ENCODE data around the gene MEAF6.
"Not testable (repeated sequence)": the region's sequence is repeated elsewhere in the genome, so short reads cannot be mapped to it uniquely, and the experiment has no call there.

MEAF6 gene

GRCh38 chr1:37549341-37549740, 34.8 kb upstream of the MEAF6 start:
- TF ChIP-seq L3MBTL2 (conservative IDR thresholded peaks at IDR 0.05) (no peak), BHLHE40 (IDR thresholded peaks at IDR 0.05; ENCODE audit: borderline replicate concordance) (no peak), HDGF (IDR thresholded peaks at IDR 0.05; ENCODE audit: borderline replicate concordance) (no peak), FOXA1 (IDR thresholded peaks at IDR 0.05) (no peak), CTBP1 (IDR thresholded peaks at IDR 0.05; ENCODE audit: borderline replicate concordance) (no peak), ZNF384 (IDR thresholded peaks at IDR 0.05) (no peak), ARNT (IDR thresholded peaks at IDR 0.05) (no peak), TARDBP (IDR thresholded peaks at IDR 0.05) (no peak)
- no peak for DNase-seq (ENCODE audit: extremely low spot score)
- CTCF ChIA-PET: no interaction called here
- POLR2A ChIA-PET: no interaction called here

- CTCF ChIA-PET: no interaction called here
- POLR2A ChIA-PET: no interaction called here
- no peak for TF ChIP-seq HDGF (IDR thresholded peaks at IDR 0.05; ENCODE audit: borderline replicate concordance)
- TF ChIP-seq LEF1 (IDR thresholded peaks at IDR 0.05; ENCODE audit: borderline replicate concordance): no peak
- TF ChIP-seq CTBP1 (IDR thresholded peaks at IDR 0.05; ENCODE audit: borderline replicate concordance): no peak
- no peak for TF ChIP-seq SUZ12 (IDR thresholded peaks at IDR 0.05)
- TF ChIP-seq ZNF384 (IDR thresholded peaks at IDR 0.05): no peak
- no peak for TF ChIP-seq SP1 (IDR thresholded peaks at IDR 0.05)
- no peak for TF ChIP-seq FOXM1 (IDR thresholded peaks at IDR 0.05; ENCODE audit: borderline replicate concordance)
- TF ChIP-seq ARNT (IDR thresholded peaks at IDR 0.05): no peak
- no peak for TF ChIP-seq BHLHE40 (IDR thresholded peaks at IDR 0.05; ENCODE audit: borderline replicate concordance)
- no peak for TF ChIP-seq ELF4 (IDR thresholded peaks at IDR 0.05)
- TF ChIP-seq NFRKB (IDR thresholded peaks at IDR 0.05): no peak
- TF ChIP-seq TARDBP (IDR thresholded peaks at IDR 0.05): no peak
- no peak for DNase-seq (ENCODE audit: extremely low spot score)
Observed at GRCh38 chr1:37545019-37545418, 30.5 kb upstream of the MEAF6 start.

- no peak for DNase-seq (ENCODE audit: extremely low spot score)
- ChIA-PET CTCF (no interaction called here), POLR2A (no interaction called here)
- no peak for TF ChIP-seq BHLHE40 (IDR thresholded peaks at IDR 0.05; ENCODE audit: borderline replicate concordance)
- no peak for TF ChIP-seq ARNT (IDR thresholded peaks at IDR 0.05)
- no peak for TF ChIP-seq ELF4 (IDR thresholded peaks at IDR 0.05)
- TF ChIP-seq TARDBP (IDR thresholded peaks at IDR 0.05): no peak
- no peak for TF ChIP-seq FOXK2 (IDR thresholded peaks at IDR 0.05)
- no peak for TF ChIP-seq HDGF (IDR thresholded peaks at IDR 0.05; ENCODE audit: borderline replicate concordance)
- no peak for TF ChIP-seq FOXM1 (IDR thresholded peaks at IDR 0.05; ENCODE audit: borderline replicate concordance)
- no peak for TF ChIP-seq SUZ12 (IDR thresholded peaks at IDR 0.05)
- TF ChIP-seq FOXA1 (IDR thresholded peaks at IDR 0.05): no peak
- TF ChIP-seq NFRKB (IDR thresholded peaks at IDR 0.05): no peak
- TF ChIP-seq CTBP1 (IDR thresholded peaks at IDR 0.05; ENCODE audit: borderline replicate concordance): no peak
- no peak for TF ChIP-seq L3MBTL2 (conservative IDR thresholded peaks at IDR 0.05)
- no peak for TF ChIP-seq PKNOX1 (IDR thresholded peaks at IDR 0.05)
- no peak for TF ChIP-seq SP1 (IDR thresholded peaks at IDR 0.05)
- no peak for TF ChIP-seq LEF1 (IDR thresholded peaks at IDR 0.05; ENCODE audit: borderline replicate concordance)
- TF ChIP-seq ZNF384 (IDR thresholded peaks at IDR 0.05): no peak
Observed at GRCh38 chr1:37544530-37544929, 30.0 kb upstream of the MEAF6 start.

GRCh38 chr1:37540036-37540785, 25.6 kb upstream of the MEAF6 start:
- DNase-seq (ENCODE audit: extremely low spot score): no peak
- ChIA-PET POLR2A (interaction anchor here (1.0 kb wide), 1 partner anchor 14 kb away, joined by 3 read pairs; the partner anchor contains the start of gene SNIP1), CTCF (no interaction called here)
- TF ChIP-seq L3MBTL2 (conservative IDR thresholded peaks at IDR 0.05) (no peak), ARNT (IDR thresholded peaks at IDR 0.05) (no peak), LEF1 (IDR thresholded peaks at IDR 0.05; ENCODE audit: borderline replicate concordance) (no peak), FOXK2 (IDR thresholded peaks at IDR 0.05) (no peak), FOXM1 (IDR thresholded peaks at IDR 0.05; ENCODE audit: borderline replicate concordance) (no peak), ZNF384 (IDR thresholded peaks at IDR 0.05) (no peak), SUZ12 (IDR thresholded peaks at IDR 0.05) (no peak), SP1 (IDR thresholded peaks at IDR 0.05) (no peak), CTBP1 (IDR thresholded peaks at IDR 0.05; ENCODE audit: borderline replicate concordance) (no peak), NFRKB (IDR thresholded peaks at IDR 0.05) (no peak), PKNOX1 (IDR thresholded peaks at IDR 0.05) (no peak), TARDBP (IDR thresholded peaks at IDR 0.05) (no peak), ELF4 (IDR thresholded peaks at IDR 0.05) (no peak), FOXA1 (IDR thresholded peaks at IDR 0.05) (no peak), HDGF (IDR thresholded peaks at IDR 0.05; ENCODE audit: borderline replicate concordance) (no peak), BHLHE40 (IDR thresholded peaks at IDR 0.05; ENCODE audit: borderline replicate concordance) (no peak)

GRCh38 chr1:37539154-37539553, 24.6 kb upstream of the MEAF6 start:
- DNase-seq (ENCODE audit: extremely low spot score); CTCF ChIA-PET: not testable (repeated sequence)
- POLR2A ChIA-PET: interaction anchor here (1.0 kb wide), 1 partner anchor 15 kb away, joined by 3 read pairs; the partner anchor contains the start of gene SNIP1

GRCh38 chr1:37537378-37537777, 22.8 kb upstream of the MEAF6 start:
- no peak for DNase-seq (ENCODE audit: extremely low spot score)
- ChIA-PET CTCF (no interaction called here), POLR2A (no interaction called here)
- TF ChIP-seq ARNT (IDR thresholded peaks at IDR 0.05) (no peak), L3MBTL2 (conservative IDR thresholded peaks at IDR 0.05) (no peak), HDGF (IDR thresholded peaks at IDR 0.05; ENCODE audit: borderline replicate concordance) (no peak), CTBP1 (IDR thresholded peaks at IDR 0.05; ENCODE audit: borderline replicate concordance) (no peak), BHLHE40 (IDR thresholded peaks at IDR 0.05; ENCODE audit: borderline replicate concordance) (no peak), SP1 (IDR thresholded peaks at IDR 0.05) (no peak), SUZ12 (IDR thresholded peaks at IDR 0.05) (no peak), ELF4 (IDR thresholded peaks at IDR 0.05) (no peak), ZNF384 (IDR thresholded peaks at IDR 0.05) (no peak), FOXA1 (IDR thresholded peaks at IDR 0.05) (no peak), FOXM1 (IDR thresholded peaks at IDR 0.05; ENCODE audit: borderline replicate concordance) (no peak), LEF1 (IDR thresholded peaks at IDR 0.05; ENCODE audit: borderline replicate concordance) (no peak), FOXK2 (IDR thresholded peaks at IDR 0.05) (no peak), PKNOX1 (IDR thresholded peaks at IDR 0.05) (no peak), TARDBP (IDR thresholded peaks at IDR 0.05) (no peak), NFRKB (IDR thresholded peaks at IDR 0.05) (no peak)
